ENCODE data around the gene SLC5A5.
"Not testable (repeated sequence)": the region's sequence is repeated elsewhere in the genome, so short reads cannot be mapped to it uniquely, and the experiment has no call there.

The SLC5A5 gene

GRCh38 chr19:17871032-17871877 lies 490 bp upstream of the SLC5A5 start:
- FAIRE-seq (no peak), DNase-seq (ENCODE audit: low spot score) (no peak)

GRCh38 chr19:17872251-17873001 lies 681 bp downstream of the SLC5A5 start:
- no peak for DNase-seq (ENCODE audit: low spot score)

GRCh38 chr19:17873786-17874757 lies 2.3 kb downstream of the SLC5A5 start:
- no peak for DNase-seq (ENCODE audit: low spot score)
- no peak for FAIRE-seq

More at GRCh38 chr19:17872251-17873001, 681 bp downstream of the SLC5A5 start:
- no peak for FAIRE-seq

DNA sequence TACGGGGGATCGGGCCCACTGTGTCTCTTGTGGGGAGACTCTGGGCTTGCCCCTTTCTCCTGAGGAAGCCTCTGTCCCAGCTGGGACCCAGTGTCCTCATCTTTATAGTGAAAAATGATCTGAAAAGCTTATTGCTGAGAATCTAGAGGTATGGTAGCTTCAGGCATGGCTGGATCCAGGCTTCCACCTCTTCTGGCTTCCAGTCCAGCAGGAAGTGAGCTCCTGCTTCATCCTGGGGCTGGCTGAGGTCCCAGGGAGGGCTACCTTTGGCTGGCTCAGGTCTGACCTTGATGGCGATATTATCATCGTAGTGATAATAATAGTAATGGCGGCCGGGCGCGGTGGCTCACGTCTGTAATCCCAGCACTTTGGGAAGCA lies 3.0 kb downstream of the SLC5A5 start:
- no peak for DNase-seq (ENCODE audit: low spot score)
- FAIRE-seq, result no peak

DNA sequence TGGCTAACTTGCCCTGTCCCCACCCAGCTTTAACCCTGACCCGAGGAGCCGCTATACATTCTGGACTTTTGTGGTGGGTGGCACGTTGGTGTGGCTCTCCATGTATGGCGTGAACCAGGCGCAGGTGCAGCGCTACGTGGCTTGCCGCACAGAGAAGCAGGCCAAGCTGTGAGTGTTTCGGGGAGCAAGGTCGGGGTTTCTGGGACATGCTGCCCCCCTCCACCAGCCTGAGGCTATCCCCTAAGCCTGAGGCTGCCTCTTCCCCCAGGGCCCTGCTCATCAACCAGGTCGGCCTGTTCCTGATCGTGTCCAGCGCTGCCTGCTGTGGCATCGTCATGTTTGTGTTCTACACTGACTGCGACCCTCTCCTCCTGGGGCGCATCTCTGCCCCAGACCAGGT lies 6.0 kb downstream of the SLC5A5 start:
- DNase-seq (ENCODE audit: low spot score) (no peak), FAIRE-seq (no peak)

DNA sequence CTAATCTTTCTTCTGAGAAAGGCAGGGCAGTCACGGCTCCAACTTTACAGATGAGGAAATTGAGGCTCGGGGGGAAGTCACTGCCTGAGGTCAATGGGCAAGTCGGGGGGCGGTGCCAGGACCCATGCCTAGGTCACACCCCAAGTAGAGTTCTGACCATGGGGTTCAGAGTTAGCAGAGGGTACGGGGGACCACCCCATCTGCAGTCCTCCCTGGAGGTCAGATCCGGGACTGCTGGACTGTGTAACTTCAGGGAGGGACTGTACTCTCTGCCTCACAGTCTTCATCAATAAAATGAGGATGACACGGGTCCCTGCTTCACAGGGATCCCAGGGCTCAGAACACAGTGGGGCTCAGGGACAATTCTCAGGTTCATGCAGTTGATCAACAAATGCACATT lies 7.7 kb downstream of the SLC5A5 start:
- DNase-seq (ENCODE audit: low spot score) (no peak), FAIRE-seq (no peak)

DNA sequence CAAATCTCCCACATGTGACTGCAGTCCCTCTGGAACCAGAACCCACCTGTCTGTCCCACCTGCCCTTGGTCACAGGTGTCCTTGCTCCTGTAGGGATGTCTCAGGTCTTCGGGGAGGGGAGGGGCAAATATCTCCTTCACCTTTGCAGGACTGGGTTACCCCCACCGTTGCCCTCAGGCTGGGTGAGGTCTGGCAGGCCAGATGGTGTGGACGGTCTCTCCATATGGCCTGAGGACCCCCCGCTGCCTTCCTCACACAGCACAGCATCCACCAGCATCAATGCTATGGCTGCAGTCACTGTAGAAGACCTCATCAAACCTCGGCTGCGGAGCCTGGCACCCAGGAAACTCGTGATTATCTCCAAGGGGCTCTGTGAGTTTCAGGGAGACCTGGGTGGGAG lies 10.0 kb downstream of the SLC5A5 start:
- no peak for FAIRE-seq
- no peak for DNase-seq (ENCODE audit: low spot score)

GRCh38 chr19:17883627-17884410 lies 12.1 kb downstream of the SLC5A5 start:
- FAIRE-seq, result no peak
- no peak for DNase-seq (ENCODE audit: low spot score)

DNA sequence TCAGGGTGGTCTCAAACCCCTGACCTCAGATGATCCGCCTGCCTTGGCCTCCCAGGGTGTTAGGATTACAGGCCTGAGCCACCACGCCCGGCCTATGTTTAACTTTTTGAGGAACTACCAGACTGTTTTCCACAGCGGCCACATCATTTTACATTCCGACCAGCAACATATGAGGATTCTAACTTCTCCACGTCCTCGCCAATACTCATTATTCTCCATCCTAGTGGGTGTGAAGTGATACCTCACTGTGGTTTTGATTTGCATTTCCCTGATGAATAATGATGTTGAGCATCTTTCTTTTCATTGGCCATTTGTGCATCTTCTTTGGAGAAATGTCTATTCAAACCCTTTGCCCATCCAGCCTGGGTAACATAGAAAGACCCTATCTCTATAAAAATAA lies 14.8 kb downstream of the SLC5A5 start:
- DNase-seq (ENCODE audit: low spot score), result no peak

DNA sequence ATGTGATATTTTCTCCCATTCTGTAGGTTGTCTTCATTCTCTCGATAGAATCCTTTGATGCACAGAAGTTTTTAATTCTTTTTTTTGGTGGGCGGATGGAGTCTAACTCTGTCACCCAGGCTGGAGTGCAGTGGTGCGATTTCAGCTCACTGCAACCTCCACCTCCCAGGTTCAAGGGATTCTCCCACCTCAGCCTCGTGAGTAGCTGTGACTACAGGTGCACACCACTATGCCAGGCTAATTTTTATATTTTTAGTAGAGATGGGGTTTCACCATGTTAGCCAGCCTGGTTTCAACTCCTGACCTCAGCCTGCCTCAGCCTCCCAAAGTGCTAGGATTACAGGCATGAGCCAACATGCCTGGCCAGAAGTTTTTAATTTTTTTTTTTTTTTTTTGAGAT lies 15.5 kb downstream of the SLC5A5 start:
- not testable (repeated sequence) for DNase-seq (ENCODE audit: low spot score); FAIRE-seq

More for the DNA sequence above, 14.8 kb downstream of the SLC5A5 start:
- no peak for FAIRE-seq

DNA sequence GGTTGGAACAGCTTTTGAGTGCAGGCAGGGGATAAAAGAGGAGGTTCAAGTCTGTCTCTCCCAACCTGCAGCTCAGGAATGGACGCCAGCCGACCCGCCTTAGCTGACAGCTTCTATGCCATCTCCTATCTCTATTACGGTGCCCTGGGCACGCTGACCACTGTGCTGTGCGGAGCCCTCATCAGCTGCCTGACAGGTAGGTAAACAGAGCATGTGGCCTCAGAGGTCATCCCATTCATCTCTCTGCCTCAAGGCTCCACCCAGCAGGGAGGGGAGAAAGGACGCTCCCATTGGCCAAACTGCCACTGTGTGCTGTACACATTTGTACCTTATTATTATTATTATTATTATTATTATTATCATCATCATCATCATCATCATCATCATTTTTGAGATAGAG lies 16.5 kb downstream of the SLC5A5 start:
- DNase-seq (ENCODE audit: low spot score) (no peak), FAIRE-seq (no peak)

DNA sequence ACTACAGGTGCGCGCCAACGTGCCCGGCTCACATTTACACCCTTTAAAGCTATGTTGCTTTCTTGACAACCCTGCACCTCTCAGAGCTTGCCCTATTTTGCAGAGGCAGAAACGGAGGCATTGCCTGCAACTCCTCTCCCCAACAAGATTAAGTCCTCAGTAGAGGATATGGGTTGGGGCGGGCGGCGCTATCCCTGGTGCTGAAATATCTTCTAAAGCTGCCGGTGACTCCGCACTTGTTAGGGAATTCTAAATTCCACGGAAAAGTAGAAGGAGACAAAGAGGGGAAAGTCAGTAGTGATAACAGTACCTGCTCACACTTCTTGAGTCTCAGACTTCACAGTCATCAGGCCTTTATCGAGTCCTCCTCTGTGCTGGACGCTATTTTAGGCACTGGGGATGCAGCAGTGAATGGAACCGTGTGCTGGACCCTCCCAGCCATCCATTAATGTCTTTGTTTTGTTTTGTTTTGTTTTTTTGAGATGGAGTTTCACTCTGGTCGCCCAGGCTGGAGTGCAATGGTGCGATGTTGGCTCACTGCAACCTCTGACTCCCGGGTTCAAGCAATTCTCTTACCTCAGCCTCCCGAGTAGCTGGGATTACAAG lies 18.0 kb downstream of the SLC5A5 start:
- DNase-seq (ENCODE audit: low spot score) (no peak), FAIRE-seq (no peak)

GRCh38 chr19:17893766-17894165 lies 22.0 kb downstream of the SLC5A5 start:
- DNase-seq (ENCODE audit: low spot score) (no peak), FAIRE-seq (no peak)

DNA sequence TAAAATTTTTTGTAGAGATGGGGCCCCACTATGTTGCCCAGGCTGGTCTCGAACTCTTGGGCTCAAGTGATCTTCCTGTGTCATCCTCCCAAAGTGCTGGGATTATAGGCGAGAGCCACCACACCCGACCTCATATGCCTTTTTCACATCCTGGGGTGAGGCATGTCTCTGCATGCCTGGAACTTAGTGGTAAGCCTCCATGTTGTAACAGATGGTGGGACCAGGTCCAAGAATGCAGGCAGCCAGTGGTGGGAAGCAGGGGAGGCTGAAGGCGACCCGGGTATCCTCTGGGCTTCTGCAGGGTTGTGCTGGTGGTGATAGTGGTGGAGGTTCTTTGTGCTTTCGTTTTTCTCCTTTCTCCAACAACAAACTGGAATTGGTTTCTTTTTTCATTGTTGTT lies 31.0 kb downstream of the SLC5A5 start:
- FAIRE-seq (no peak), DNase-seq (ENCODE audit: low spot score) (no peak)

DNA sequence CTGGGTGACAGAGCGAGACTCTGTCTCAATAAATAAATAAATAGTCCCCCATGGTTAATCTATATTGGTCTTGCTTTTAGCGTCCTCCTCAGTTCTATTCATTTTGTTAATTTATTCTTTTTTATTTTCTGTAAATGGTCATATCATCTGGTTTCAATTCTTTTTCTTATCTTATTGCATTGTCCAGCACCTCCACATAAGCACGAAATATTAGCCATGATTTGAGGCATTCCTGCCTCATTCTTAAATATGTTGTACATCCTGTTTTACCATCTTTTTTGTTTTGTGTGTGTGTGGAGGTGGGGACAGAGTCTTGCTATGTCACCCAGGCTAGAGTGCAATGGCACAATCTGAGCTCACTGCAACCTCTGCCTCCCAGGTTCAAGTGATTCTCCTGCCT lies 36.5 kb downstream of the SLC5A5 start:
- DNase-seq (ENCODE audit: low spot score), result no peak
- no peak for FAIRE-seq

DNA sequence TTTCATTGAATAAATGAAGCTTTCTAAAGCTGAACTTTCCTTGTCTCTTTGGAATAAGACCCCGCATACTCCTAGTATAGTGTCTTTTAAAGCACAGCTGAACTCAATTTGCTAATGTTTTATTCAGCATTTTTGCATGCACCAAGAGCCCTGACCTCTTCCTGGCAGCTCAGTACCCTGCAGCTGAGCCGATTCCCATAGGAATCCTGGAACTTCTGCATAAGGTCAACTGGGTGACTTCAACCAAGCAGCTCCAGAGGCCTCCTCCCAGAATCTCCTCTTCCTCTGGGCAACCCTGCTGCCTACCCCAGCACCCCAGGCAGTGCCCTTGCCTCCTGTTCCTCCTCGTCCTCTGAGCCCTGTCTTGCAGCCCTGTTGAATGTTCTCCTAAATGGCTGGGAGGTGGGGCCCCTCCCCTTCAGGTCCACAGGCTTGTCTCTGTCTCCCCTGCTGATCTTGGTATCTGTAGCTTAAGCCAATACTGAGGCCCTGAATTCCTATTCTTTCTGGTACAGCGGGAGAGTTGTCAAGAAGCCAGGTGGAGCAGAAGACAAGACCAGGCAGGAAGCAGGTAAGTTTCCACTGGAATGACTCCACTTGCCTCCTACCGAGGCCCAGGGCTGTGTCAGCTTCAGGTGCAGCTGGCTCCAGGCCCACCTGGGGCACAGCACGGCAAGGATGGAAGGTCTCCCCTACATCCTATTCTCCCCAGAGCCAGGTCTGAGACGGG lies 37.4 kb downstream of the SLC5A5 start:
- no peak for DNase-seq (ENCODE audit: low spot score)
- FAIRE-seq, result no peak

- FAIRE-seq (no peak), DNase-seq (ENCODE audit: low spot score) (no peak)
Measured at GRCh38 chr19:17910791-17911360, 39.1 kb downstream of the SLC5A5 start.

DNA sequence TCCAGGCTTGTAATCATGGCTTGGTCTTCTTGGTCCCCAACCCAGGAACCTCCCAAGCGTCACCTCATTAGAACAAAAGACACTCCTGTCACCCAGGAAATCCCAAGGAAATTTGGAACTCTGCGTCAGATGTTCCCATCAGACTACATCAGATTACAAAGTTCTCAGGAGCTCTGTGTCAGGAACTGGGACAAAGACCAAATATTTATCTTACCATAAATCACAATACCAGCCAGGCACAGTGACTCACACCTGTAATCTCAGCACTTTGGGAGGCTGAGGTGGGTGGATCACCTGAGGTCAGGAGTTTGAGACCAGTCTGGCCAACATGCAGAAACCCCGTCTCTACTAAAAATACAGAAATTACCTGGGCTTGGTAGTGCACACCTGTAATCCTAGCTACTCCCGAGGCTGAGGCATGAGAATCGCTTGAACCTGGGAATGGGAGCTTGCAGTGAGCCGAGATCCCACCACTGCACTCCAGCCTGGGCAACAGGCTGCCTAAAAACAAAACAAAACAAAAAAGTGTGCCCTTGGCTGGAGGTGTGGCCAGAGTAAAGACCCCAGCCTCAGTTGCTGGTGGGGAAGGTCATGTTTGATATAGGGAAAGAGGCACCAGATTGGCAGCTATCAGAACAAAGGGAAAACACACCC lies 44.3 kb downstream of the SLC5A5 start:
- FAIRE-seq (no peak), DNase-seq (ENCODE audit: low spot score) (no peak)

DNA sequence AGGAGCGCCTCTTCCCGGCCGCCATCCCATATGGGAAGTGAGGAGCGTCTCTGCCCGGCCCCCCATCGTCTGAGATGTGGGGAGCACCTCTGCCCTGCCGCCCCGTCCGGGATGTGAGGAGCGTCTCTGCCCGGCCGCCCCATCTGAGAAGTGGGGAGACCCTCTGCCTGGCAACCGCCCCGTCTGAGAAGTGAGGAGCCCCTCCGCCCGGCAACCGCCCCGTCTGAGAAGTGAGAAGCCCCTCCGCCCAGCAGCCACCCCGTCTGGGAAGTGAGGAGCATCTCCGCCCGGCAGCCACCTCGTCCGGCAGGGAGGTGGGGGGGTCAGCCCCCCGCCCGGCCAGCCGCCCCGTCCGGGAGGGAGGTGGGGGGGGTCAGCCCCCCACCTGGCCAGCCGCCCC lies 46.4 kb downstream of the SLC5A5 start:
- not testable (repeated sequence) for DNase-seq (ENCODE audit: low spot score); FAIRE-seq
